OCI-LY7 (cell line): ENCODE measurements around the gene SETDB2.

ENCODE experiments used
- CTCF ChIP-seq: fragments of 200-600 bp; sonication (generic); conservative IDR thresholded peaks from 2 replicates; pipeline ENCODE4 v1.5.1; 2014; ENCODE audit warnings: mild to moderate bottlenecking, antibody characterized with exemption, low read length, moderate library complexity, mixed read lengths
- EZH2phosphoT487 ChIP-seq: fragments of 200-600 bp; sonication (generic); IDR thresholded peaks from 2 replicates; pipeline ENCODE4 v1.6.1; 2018; ENCODE audit warnings: low read depth, borderline replicate concordance, mild to moderate bottlenecking, mixed run types, antibody characterized with exemption, low read length, moderate library complexity, mixed read lengths

- no peak for TF ChIP-seq EZH2phosphoT487
- TF ChIP-seq CTCF = no peak
Observed at GRCh38 chr13:49400755-49401659, 43.1 kb upstream of the SETDB2 start.
